NCI-H446 (cell line): ENCODE measurements around the gene CTAGE4.
A peak's percentile ranks its signal among the peaks of the same experiment; 100 is the strongest.
"Not testable (repeated sequence)": the region's sequence is repeated elsewhere in the genome, so short reads cannot be mapped to it uniquely, and the experiment has no call there.

ENCODE experiments used
- DNase-seq, 2 experiments: peaks; one replicate each; lab custom pipeline; 2025; lab: John Stamatoyannopoulos, UW

Gene CTAGE4

DNA sequence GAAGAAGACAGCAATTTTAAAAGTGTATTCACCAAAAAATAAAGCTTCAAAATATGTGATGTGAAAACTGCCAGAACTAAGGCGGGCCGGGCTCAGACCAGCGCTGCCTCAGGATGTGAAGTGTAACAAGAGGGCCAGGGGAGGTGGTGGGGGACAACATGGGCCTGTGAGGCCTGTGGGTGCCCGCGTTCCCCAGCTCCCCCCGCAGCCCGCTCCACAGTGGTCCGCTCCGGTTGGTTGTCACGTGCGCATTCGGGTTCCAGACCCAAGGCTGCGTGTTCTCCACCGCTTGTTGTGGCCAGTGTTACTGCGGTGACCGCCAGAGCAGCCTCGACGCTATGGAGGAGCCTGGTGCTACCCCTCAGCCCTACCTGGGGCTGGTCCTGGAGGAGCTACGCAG, at the start of gene CTAGE4:
Gene CTAGE4 (plus strand): TSS at position 301 of the 400 bp plus-strand sequence. CDS start 38 bp downstream, at position 339.
- DNase-seq: not testable (repeated sequence)

- DNase-seq: no peak
Observed at GRCh38 chr7:144134116-144134515, 49.1 kb upstream of the CTAGE4 start.

- DNase-seq: no peak
Observed at GRCh38 chr7:144137501-144137900, 45.8 kb upstream of the CTAGE4 start.

- DNase-seq: no peak
Observed at GRCh38 chr7:144142187-144142586, 41.1 kb upstream of the CTAGE4 start.

GRCh38 chr7:144144426-144144825, 38.8 kb upstream of the CTAGE4 start:
- DNase-seq: no peak

DNA sequence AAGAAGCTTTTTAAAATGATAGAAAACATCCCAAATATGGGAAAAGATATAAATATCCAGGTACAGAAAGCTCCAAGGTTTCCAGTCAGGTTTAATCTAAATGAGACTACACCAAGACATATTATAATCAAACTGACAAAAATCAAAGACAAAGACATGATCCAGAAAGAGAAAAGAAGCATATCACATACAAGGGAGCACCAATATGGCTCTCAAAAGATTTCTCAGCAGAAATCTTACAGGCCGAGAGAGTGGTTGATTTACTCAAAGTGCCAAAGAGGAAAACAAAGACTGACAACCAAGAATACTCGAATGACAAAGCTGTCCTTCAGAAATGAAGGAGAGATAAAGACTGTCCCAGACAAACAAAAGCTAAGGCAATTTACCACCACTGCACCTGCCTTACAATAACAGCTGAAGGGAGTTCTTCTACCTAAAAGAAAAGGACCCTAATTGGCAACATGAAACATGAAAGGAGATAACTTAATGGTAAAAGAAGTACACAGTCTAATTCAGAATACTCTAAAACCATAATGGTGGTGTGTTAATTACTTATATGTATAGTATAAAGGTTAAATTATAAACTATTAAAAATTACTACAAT, 34.9 kb upstream of the CTAGE4 start:
- no peak for DNase-seq

DNA sequence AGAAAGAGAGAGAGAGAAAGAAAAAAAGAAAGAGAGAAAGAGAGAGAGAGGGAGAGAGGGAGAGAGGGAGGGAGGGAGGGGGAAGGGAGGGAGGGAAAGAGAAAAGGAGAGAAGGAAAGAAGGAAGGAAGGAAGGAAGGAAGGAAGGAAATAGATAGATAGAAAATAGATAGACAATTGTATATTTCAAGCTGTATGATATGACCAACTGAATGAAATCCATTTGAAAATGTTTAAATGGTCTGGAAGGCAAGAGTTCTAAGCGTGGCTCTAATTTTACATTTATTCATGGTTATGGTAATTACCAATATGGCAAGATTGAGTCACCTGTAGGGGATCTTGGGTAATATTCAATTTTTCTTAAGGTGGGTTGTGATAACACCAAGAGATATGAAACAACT, 24.4 kb upstream of the CTAGE4 start:
- DNase-seq: no peak

DNA sequence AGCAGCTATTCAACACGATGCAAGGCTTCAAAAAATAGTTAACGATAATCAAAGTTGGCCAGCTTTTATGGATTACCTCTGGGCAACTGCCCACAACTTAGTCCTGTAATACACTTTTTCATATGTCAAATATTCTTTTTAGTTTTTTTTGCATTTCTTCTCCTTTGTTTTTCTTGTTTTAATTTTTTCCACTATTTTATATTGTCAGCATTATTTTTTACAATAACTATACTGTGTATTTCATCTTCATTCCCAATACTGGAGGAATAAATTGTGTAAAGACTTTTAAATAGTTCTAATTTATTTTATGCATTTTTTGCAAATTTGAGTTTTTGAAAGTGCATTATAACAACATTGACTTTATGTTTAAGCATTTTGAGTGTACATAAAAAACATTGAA, 18.5 kb upstream of the CTAGE4 start:
- DNase-seq: no peak

DNA sequence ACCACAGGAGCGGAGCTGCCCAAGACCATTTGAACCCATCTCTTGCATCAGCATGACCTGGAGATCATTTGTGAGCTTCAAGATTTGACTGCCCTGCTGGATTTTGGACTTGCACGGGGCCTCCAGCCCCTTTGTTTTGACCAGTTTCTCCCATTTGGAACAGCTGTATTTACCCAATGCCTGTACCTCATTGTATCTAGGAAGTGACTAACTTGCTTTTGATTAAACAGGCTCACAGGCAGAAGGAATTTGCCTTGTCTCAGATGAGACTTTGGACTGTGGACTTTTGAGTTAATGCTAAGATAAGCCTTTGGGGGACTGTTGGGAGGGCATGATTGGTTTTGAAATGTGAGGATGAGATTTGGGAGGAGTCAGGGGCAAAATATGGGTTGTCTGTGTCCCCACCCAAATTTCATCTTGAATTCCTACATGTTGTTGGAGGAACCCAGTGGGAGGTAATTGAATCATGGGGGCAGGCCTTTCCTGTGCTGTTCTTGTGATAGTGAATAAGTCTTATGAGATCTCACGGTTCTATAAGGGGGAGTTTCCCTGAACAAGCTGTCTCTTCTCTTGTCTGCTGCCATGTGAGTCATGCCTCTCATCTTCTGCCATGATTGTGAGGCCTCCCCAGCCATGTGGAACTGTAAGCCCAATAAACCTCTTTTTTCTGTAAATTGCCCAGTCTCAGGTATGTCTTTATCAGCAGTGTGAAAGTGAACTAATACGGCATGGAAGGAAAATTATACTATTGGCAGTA, 11.5 kb upstream of the CTAGE4 start:
- not testable (repeated sequence) for DNase-seq

GRCh38 chr7:144174613-144175012, 8.7 kb upstream of the CTAGE4 start:
- no peak for DNase-seq

GRCh38 chr7:144178380-144179164, 4.7 kb upstream of the CTAGE4 start:
- peak in 1 of 2 experiments; percentile 22 for DNase-seq

DNA sequence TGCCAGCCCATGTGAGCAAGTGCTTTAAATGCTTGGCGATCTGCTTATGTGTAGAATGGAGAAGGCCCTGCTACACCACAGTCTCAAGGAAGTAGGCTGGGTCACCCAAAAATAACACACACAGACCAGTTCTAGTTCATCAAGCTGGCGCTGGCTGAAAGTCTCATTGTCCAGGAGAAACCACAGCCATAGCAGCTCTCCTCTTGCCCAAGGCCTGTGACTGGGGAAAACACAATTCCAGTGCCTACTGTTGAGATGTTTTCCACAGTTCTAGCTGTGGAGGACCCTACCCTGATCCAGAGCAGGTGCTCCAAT, 4.1 kb upstream of the CTAGE4 start:
- not testable (repeated sequence) for DNase-seq

DNA sequence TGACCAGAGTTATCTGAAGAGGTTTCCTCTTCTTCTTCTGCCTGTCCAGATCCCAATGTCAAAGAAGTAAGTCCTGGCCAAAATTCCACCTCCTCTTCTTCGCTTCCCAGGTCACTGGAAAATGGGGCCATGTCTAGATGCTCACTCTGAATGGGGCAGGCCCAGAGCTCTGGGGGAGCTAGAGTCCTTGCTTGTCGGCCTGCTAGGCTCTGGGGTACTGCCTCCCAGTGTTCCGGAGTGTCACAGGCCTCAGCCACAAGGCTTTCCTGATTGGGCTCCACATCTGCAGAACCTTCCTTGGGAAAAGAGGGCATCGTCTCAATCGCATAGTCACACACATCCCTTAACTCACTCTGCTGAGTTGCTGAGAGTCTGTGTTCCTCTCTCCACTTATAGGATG, 4.6 kb downstream of the CTAGE4 start:
- DNase-seq: not testable (repeated sequence)

GRCh38 chr7:144188578-144189171, 5.4 kb downstream of the CTAGE4 start:
- not testable (repeated sequence) for DNase-seq

GRCh38 chr7:144193782-144194181, 10.5 kb downstream of the CTAGE4 start:
- not testable (repeated sequence) for DNase-seq

GRCh38 chr7:144194453-144194852, 11.2 kb downstream of the CTAGE4 start:
- not testable (repeated sequence) for DNase-seq

- DNase-seq: not testable (repeated sequence)
Observed at GRCh38 chr7:144195212-144195872, 12.1 kb downstream of the CTAGE4 start, which contains the start of gene ARHGEF35. ARHGEF35 (minus strand) TSS chr7:144195833; CDS start chr7:144188383, 7,450 bp downstream.

DNA sequence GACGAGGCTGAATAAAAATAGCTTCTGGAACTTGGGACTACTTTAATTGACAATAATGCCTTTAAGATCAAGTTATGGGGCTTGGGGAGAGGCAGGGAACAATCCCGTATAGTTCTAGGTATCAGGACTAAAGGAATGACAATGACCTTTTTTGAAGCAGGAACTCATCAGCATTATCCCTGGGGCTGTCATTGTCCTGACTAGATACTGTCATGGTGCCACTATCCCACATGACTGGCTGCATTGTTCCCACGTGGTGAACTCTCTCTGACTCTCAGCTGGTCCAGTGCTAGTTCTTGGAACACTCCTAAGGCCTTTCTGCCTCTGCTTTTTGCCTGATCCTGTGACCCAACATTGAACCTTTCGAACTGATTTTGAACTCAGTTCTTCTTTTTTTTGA, 15.7 kb downstream of the CTAGE4 start:
- not testable (repeated sequence) for DNase-seq

GRCh38 chr7:144201978-144202377, 18.7 kb downstream of the CTAGE4 start:
- DNase-seq: not testable (repeated sequence)

- DNase-seq: not testable (repeated sequence)
Observed at GRCh38 chr7:144203086-144203485, 19.8 kb downstream of the CTAGE4 start.

DNA sequence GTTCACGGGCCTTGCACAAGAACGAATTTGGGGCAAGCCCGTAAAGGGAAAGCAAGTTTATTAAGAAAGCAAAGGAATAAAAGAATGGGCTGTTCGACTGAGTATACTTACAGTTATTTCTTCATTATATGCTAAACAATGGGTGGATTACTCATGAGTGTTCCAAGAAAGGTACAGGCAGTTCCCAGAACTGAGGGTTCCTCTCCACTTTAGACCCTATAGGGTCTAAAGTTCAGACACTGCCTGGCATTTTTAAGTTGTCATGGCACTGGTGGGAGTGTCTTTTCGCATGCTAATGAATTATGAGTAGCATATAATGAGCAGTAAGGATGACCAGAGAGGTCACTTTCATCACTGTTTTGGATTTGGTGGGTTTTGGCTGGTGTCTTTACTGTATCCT, 22.0 kb downstream of the CTAGE4 start:
- DNase-seq: not testable (repeated sequence)

GRCh38 chr7:144217200-144217599, 33.9 kb downstream of the CTAGE4 start:
- DNase-seq: not testable (repeated sequence)
